SK-N-SH (cell line): ENCODE measurements around the gene KIF18B. TPM values are rescaled to one million over a fixed set of nuclear protein-coding genes. Genes with fewer than 3 reads are reported as not detected.

Source experiments
- CTCF ChIA-PET: fragments of 300-600, 350-600 bp; formaldehyde crosslinking; extraction: SDS; loops from one replicate; lab custom pipeline; 2021; lab: Yijun Ruan, JAX
- POLR2A ChIA-PET: fragments of 350-600 bp; sonication (Branson Sonifier 250); formaldehyde crosslinking; extraction: SDS; loops from one replicate; lab custom pipeline; 2020; ENCODE audit warnings: antibody characterized with exemption, inconsistent platforms; lab: Yijun Ruan, JAX
- DNase-seq: peaks from one replicate; pipeline ENCODE4 v3.0.0; 2012
- H2AFZ ChIP-seq: fragments of 200-600 bp; sonication (generic); 2 replicates; pipeline ENCODE4 v1.8.1; 2016; ENCODE audit warnings: antibody characterized with exemption, mild to moderate bottlenecking, low read depth
- H3F3A ChIP-seq: fragments of 200-600 bp; sonication (generic); replicated peaks from 2 replicates; pipeline ENCODE3; 2016; ENCODE audit warnings: antibody characterized with exemption, mild to moderate bottlenecking; ENCODE audit not compliant: insufficient read depth
- H3K27ac ChIP-seq, 2 experiments: fragments of 200-500 bp in 1 of 2; fragments of 200-600 bp in 1 of 2; sonication (Bioruptor generic) in 1 of 2; sonication (generic), shearing (Covaris generic) in 1 of 2; 2 replicates each; pipeline versions ENCODE4 v1.5.1 to v1.6.1; 2014 to 2016; ENCODE audit warnings: low read depth in 2 of 2, inconsistent platforms in 1 of 2, low read length in 1 of 2, mild to moderate bottlenecking in 1 of 2, mixed read lengths in 1 of 2
- H3K27me3 ChIP-seq: fragments of 200-600 bp; sonication (generic), shearing (Covaris generic); 2 replicates; pipeline ENCODE4 v1.6.1; 2016; ENCODE audit warnings: mixed run types; ENCODE audit not compliant: insufficient read depth
- H3K36me3 ChIP-seq, 2 experiments: fragments of 200-500 bp in 1 of 2; fragments of 200-600 bp in 1 of 2; sonication (Bioruptor generic) in 1 of 2; sonication (generic) in 1 of 2; replicated peaks in 1 of 2; 2 replicates each; pipeline versions ENCODE3 to v1.5.1; 2014 to 2016; ENCODE audit warnings: low read length in 1 of 2, mild to moderate bottlenecking in 1 of 2; ENCODE audit not compliant: insufficient read depth in 2 of 2, control insufficient read depth in 1 of 2
- H3K4me1 ChIP-seq, 2 experiments: fragments of 200-500 bp in 1 of 2; fragments of 200-600 bp in 1 of 2; sonication (Bioruptor generic) in 1 of 2; sonication (generic), shearing (Covaris generic) in 1 of 2; 2 replicates each; pipeline versions ENCODE4 v1.5.1 to v1.6.1; 2014 to 2016; ENCODE audit warnings: low read depth in 1 of 2, low read length in 1 of 2, mixed run types in 1 of 2; ENCODE audit not compliant: insufficient read depth in 2 of 2, control insufficient read depth in 1 of 2
- H3K4me2 ChIP-seq: fragments of 200-600 bp; sonication (generic), shearing (Covaris generic); 2 replicates; pipeline ENCODE4 v1.6.1; 2017; ENCODE audit warnings: mixed run types
- H3K4me3 ChIP-seq, 2 experiments: fragments of 200-500 bp in 1 of 2; fragments of 200-600 bp in 1 of 2; sonication (Bioruptor generic) in 1 of 2; sonication (generic), shearing (Covaris generic) in 1 of 2; 2 replicates each; pipeline versions ENCODE4 v1.5.1 to v1.8.1; 2014 to 2016; ENCODE audit warnings: low read depth in 2 of 2, inconsistent platforms in 1 of 2, low read length in 1 of 2, mild to moderate bottlenecking in 1 of 2, mixed read lengths in 1 of 2, moderate library complexity in 1 of 2
- H3K79me2 ChIP-seq: fragments of 200-600 bp; sonication (generic); 2 replicates; pipeline ENCODE4 v1.8.1; 2017; ENCODE audit warnings: mild to moderate bottlenecking; ENCODE audit not compliant: insufficient read depth
- H3K9ac ChIP-seq: fragments of 200-600 bp; sonication (generic); 2 replicates; pipeline ENCODE4 v1.6.1; 2017; ENCODE audit warnings: mixed run types
- H3K9me2 ChIP-seq: fragments of 200-600 bp; sonication (generic); 2 replicates; pipeline ENCODE4 v1.6.1; 2017; ENCODE audit warnings: mixed run types
- H3K9me3 ChIP-seq: fragments of 200-600 bp; sonication (generic); 2 replicates; pipeline ENCODE4 v1.6.1; 2017; ENCODE audit warnings: mixed run types, mild to moderate bottlenecking, moderate library complexity
- H4K20me1 ChIP-seq: fragments of 200-600 bp; sonication (generic); 2 replicates; pipeline ENCODE4 v1.6.1; 2017; ENCODE audit warnings: mild to moderate bottlenecking, mixed run types; ENCODE audit not compliant: insufficient read depth
- CHD2 ChIP-seq: fragments of 150-350 bp; IDR thresholded peaks from 2 replicates; pipeline ENCODE4 v1.6.1; 2018; ENCODE audit warnings: low read length; ENCODE audit not compliant: partially characterized antibody
- EP300 ChIP-seq, 2 experiments: IDR thresholded peaks; 2 replicates each; pipeline versions ENCODE4 v1.4.0 to v1.6.1; 2012; ENCODE audit warnings: borderline replicate concordance in 1 of 2, low read depth in 1 of 2, low read length in 1 of 2
- EZH2phosphoT487 ChIP-seq: fragments of 200-600 bp; sonication (generic); IDR thresholded peaks from 2 replicates; pipeline ENCODE4 v1.6.1; 2017; ENCODE audit warnings: low read depth, mixed run types, mild to moderate bottlenecking, antibody characterized with exemption, moderate library complexity, borderline replicate concordance
- NRF1 ChIP-seq: IDR thresholded peaks from 2 replicates; pipeline ENCODE4 v1.6.1; 2012; ENCODE audit warnings: low read depth, mild to moderate bottlenecking, low read length
- POLR2AphosphoS5 ChIP-seq: IDR thresholded peaks from 2 replicates; pipeline ENCODE4 v1.6.1; 2012; ENCODE audit warnings: low read depth, low read length
- RAD21 ChIP-seq: IDR thresholded peaks from 2 replicates; pipeline ENCODE4 v1.6.1; 2012; ENCODE audit warnings: mild to moderate bottlenecking, low read length
- RFX5 ChIP-seq: IDR thresholded peaks from 2 replicates; pipeline ENCODE4 v1.6.1; 2012; ENCODE audit warnings: mild to moderate bottlenecking, improper control_type of control experiment, low read length
- TEAD4 ChIP-seq: IDR thresholded peaks from 2 replicates; pipeline ENCODE4 v1.4.0; 2012; ENCODE audit warnings: mild to moderate bottlenecking, borderline replicate concordance; ENCODE audit not compliant: insufficient read depth
- USF1 ChIP-seq: IDR thresholded peaks from 2 replicates; pipeline ENCODE4 v1.4.0; 2012; ENCODE audit warnings: low read depth, borderline replicate concordance
- ZBTB33 ChIP-seq: IDR thresholded peaks from 2 replicates; pipeline ENCODE4 v1.4.0; 2012; ENCODE audit warnings: low read depth, borderline replicate concordance
- WGBS: methylation state at CpG from one replicate; pipeline ENCODE4 v1.1.6; 2017; ENCODE audit warnings: low lambda C conversion rate; 5-methylcytosine and 5-hydroxymethylcytosine counted together
- polyA plus RNA-seq, 3 experiments: library from polyadenylated mRNA; depleted of rRNA; stranded (reverse); fragments of >200 nt; gene quantifications; 2 replicates each; pipeline ENCODE4 v1.2.3, GENCODE V29; 2012

Gene KIF18B
- polyA plus RNA-seq, 1 of the 3 experiments (the other 2 are of a cell fraction), result 14.7 TPM

- H3K4me1 ChIP-seq, result no peaks in the 10 kb centered on the region
- no peak overlapping the region for H2AFZ ChIP-seq
- H3K4me2 ChIP-seq, result no peak overlapping the region
- H4K20me1 ChIP-seq, result 0 out of 2 replicates have a peak, but pooled peaks cover 5% of the 10 kb centered on the region
- CTCF ChIA-PET, result interaction anchor here (1.1 to 13.9 kb wide), 5 partner anchors 14 to 219 kb away, joined by 3 to 324 read pairs (median 14); no protein-coding TSS in a partner anchor
- TF ChIP-seq USF1 (no peak), POLR2AphosphoS5 (no peak), CHD2 (no peak), RFX5 (no peak)
- TF ChIP-seq, all 33 proteins: peak for 0
- POLR2A ChIA-PET, result no interaction called here
- peaks cover 64 to 73% of the 10 kb centered on the region in 2 experiments for H3K36me3 ChIP-seq
- H3K79me2 ChIP-seq, result peaks cover 12% of the 10 kb centered on the region; the same call in 1 of the 2 replicates
- H3K27ac ChIP-seq, result no peak overlapping the region
- 83% methylated on average over 2 of the region's 2 CpGs for WGBS
- peaks cover 24% of the 10 kb centered on the region for H3F3A ChIP-seq
- no peaks in the 10 kb centered on the region for H3K27me3 ChIP-seq
- no peak for DNase-seq
- no peaks in the 10 kb centered on the region for H3K9me2 ChIP-seq
- H3K9ac ChIP-seq, result no peak overlapping the region
- no peaks in the 10 kb centered on the region for H3K9me3 ChIP-seq
- no peak overlapping the region for H3K4me3 ChIP-seq
Observed at GRCh38 chr17:44880062-44880461, 67.5 kb downstream of the KIF18B start.

GRCh38 chr17:44879376-44879775, 68.2 kb downstream of the KIF18B start:
- WGBS, result 94% methylated on average over 6 of the region's 6 CpGs
- H2AFZ ChIP-seq, result no peak overlapping the region
- TF ChIP-seq EP300 (IDR thresholded peaks at IDR 0.05; ENCODE audit: borderline replicate concordance in 1 of 2, low read depth in 1 of 2, low read length in 1 of 2) (no peak), USF1 (no peak), EZH2phosphoT487 (no peak), NRF1 (no peak), TEAD4 (no peak), RAD21 (no peak), CHD2 (no peak), ZBTB33 (no peak), POLR2AphosphoS5 (no peak)
- TF ChIP-seq, all 33 proteins: peak for 0
- H4K20me1 ChIP-seq, result 0 out of 2 replicates have a peak, but pooled peaks cover 5% of the 10 kb centered on the region
- H3K79me2 ChIP-seq, result peaks cover 12% of the 10 kb centered on the region; the same call in 1 of the 2 replicates
- no peak overlapping the region for H3K4me3 ChIP-seq
- no peaks in the 10 kb centered on the region for H3K9me2 ChIP-seq
- ChIA-PET POLR2A (no interaction called here), CTCF (interaction anchor here (0.7 to 13.9 kb wide), 35 partner anchors 8 to 345 kb away, joined by 3 to 324 read pairs (median 5); partner anchors contain the start of genes EFTUD2 and PLCD3)
- peaks cover 64 to 72% of the 10 kb centered on the region in 2 experiments for H3K36me3 ChIP-seq
- no peak overlapping the region for H3K4me2 ChIP-seq
- H3K27me3 ChIP-seq, result no peaks in the 10 kb centered on the region
- H3K9me3 ChIP-seq, result no peaks in the 10 kb centered on the region
- no peak overlapping the region for H3K9ac ChIP-seq
- DNase-seq, result no peak
- H3K27ac ChIP-seq, result no peak overlapping the region
- H3K4me1 ChIP-seq, result no peaks in the 10 kb centered on the region
- H3F3A ChIP-seq, result peaks cover 26% of the 10 kb centered on the region
